Measurements from ENCODE around the gene SPHK1. TPM values are rescaled to one million over a fixed set of nuclear protein-coding genes. Genes with fewer than 3 reads are reported as not detected.

Gene SPHK1
- total RNA-seq, 1 donor from 2014 or later = 26.5 TPM

- DNase-seq (ENCODE audit: low spot score) = no peak
Measured at GRCh38 chr17:76383546-76384221, 725 bp upstream of the SPHK1 start.

- peak; percentile 93 for DNase-seq (ENCODE audit: low spot score)
Measured at GRCh38 chr17:76384987-76385891, 830 bp downstream of the SPHK1 start.

DNA sequence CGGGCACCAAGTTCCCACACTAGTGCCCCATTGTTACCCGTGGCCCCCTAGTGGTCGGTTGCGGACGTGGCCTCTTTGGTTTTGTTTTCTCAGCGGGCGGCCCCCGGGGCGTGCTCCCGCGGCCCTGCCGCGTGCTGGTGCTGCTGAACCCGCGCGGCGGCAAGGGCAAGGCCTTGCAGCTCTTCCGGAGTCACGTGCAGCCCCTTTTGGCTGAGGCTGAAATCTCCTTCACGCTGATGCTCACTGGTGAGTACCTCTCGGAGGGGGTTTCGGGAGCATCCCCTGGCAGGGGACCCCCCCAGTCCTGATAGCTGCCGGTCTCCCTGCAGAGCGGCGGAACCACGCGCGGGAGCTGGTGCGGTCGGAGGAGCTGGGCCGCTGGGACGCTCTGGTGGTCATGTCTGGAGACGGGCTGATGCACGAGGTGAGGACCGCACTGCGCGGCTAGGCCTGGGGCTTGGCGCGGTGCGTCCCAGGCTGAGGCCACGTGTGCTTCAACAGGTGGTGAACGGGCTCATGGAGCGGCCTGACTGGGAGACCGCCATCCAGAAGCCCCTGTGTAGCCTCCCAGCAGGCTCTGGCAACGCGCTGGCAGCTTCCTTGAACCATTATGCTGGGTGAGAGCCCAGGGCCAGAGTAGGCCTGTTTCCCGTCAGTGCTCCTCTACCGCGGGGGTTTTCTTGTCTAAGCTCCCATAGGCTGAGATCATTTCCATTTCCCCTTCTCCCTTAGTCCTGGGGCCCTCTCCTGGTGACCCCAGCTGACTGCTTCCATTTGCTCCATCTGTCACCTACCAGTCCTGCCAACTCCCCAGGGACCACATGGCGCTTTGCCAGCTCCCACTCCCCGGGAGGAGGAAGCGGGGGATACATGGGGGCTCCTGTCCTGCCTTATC lies 1.7 kb downstream of the SPHK1 start:
- peak; percentile 94 for DNase-seq (ENCODE audit: low spot score)

DNA sequence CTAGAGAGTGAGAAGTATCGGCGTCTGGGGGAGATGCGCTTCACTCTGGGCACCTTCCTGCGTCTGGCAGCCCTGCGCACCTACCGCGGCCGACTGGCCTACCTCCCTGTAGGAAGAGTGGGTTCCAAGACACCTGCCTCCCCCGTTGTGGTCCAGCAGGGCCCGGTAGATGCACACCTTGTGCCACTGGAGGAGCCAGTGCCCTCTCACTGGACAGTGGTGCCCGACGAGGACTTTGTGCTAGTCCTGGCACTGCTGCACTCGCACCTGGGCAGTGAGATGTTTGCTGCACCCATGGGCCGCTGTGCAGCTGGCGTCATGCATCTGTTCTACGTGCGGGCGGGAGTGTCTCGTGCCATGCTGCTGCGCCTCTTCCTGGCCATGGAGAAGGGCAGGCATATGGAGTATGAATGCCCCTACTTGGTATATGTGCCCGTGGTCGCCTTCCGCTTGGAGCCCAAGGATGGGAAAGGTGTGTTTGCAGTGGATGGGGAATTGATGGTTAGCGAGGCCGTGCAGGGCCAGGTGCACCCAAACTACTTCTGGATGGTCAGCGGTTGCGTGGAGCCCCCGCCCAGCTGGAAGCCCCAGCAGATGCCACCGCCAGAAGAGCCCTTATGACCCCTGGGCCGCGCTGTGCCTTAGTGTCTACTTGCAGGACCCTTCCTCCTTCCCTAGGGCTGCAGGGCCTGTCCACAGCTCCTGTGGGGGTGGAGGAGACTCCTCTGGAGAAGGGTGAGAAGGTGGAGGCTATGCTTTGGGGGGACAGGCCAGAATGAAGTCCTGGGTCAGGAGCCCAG lies 2.8 kb downstream of the SPHK1 start:
- no peak for DNase-seq (ENCODE audit: low spot score)

- no peak for DNase-seq (ENCODE audit: low spot score)
Measured at GRCh38 chr17:76388966-76389888, 4.8 kb downstream of the SPHK1 start.

DNA sequence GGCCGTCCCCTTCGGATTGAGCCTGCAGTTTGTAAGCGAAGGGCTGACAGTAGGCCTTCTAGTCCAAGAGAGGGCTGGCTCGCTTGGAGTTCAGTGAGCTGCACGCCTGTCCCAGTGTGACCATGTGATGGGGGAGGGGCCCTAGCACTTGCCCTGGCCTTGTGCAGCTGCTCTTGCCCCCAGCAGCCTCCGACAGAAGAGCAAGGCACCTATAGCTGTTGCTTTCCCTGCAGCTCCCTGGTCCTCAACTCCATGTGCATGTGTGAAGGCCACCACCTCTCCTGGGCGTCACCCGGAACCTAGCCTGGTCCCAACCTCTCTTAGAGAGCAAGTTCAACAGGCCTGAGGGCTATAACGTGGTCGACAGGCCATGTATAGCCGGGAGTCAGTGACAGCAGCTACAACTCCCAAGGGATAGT lies 5.6 kb downstream of the SPHK1 start:
- no peak for DNase-seq (ENCODE audit: low spot score)

DNA sequence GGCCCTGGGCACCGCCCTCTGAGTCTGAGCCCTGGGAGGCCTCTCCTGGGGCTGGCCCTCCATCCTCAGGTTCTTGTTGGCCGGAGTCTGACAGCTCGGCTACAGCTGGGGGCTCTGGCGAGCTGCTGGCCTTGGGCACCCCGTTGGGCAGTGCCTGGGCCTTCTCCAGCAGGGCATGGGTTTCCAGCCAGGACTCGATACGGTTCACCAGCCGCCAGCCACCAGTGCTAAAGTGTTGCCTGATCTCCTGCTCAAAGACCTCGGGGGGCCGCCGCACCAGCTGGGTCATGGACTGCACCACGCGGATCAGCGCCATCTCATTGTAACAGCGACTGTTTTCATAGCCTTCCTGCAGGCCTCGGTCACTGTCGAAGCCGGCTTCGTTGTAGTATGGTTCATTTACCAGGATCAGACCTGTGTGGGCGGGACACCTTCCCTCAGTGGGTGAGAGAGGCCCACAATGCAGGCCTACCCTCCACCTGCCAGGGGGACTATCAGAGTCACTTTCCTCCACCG lies 6.8 kb downstream of the SPHK1 start:
- DNase-seq (ENCODE audit: low spot score) = no peak

DNA sequence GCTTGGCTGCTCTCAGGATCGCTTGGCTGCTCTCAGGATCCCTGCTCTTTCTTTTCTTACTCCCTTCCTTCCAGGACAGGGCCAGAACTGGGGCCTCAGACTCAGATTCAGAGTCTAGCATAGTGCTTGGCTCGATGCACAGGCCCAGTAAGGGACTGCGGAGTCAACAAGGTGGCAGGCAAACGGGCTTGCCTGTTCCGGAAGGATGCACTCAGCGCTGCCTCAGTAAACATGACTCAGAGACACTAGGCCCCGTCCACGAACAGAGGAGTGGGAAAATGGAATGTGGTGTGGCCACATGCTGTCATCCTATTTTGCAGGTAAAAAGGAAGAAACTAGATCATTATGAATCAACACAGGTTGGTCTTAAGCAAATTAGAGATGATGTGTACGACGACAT lies 9.8 kb downstream of the SPHK1 start:
- no peak for DNase-seq (ENCODE audit: low spot score)

DNA sequence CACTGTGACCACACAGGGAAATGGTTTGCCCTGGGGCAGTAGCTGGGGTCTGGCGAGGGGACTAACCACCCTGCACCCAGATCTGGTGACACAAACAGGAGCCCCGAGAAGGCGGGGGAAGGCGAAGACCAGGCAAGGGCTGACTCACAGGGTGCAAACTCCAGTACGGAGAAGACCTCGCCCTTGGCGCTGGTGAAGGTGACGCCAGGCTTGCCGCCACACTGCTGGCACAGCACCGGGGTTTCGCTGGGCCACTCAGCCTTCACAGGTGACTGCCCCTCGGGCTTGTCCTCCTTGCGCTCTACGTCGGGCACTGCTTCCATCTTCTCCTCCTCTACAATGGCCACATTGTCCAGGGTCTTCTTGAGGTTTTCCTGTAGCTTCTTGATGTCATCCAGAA lies 11.6 kb downstream of the SPHK1 start:
- no peak for DNase-seq (ENCODE audit: low spot score)

GRCh38 chr17:76397184-76397583 lies 12.8 kb downstream of the SPHK1 start:
- no peak for DNase-seq (ENCODE audit: low spot score)

GRCh38 chr17:76397687-76398522 lies 13.5 kb downstream of the SPHK1 start:
- DNase-seq (ENCODE audit: low spot score) = no peak

DNA sequence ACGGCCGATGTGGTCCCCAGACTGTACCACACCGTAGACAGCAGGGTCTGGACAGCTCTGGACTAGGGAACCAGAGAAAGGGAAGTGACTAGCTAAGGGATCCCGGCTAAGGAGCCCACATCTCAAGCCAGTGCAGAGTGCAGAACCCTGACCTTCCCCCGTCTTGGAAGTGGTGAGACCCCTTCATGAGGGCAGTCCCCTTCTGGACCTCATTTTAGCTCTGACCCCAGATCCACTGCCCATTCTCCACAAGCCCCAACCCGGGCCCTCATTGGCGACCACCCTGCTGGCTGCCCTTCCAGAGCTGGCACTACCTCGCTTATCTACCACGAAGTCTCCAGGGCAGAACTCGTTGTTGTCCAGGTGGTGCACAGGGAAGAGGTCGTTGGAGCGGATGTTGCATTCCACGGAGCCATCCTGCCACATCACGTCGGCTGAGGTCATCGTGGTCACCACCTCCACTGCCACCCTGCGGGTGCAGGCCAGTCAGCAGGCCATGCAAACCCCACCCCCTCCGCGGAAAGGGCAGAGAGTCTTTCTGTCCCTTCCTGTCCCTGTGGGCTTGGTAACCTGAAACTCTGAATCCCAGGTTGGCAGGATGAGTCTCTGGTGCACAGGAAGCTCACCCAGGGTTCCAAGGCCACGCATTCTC lies 14.2 kb downstream of the SPHK1 start:
- DNase-seq (ENCODE audit: low spot score) = no peak

- DNase-seq (ENCODE audit: low spot score) = no peak
Measured at GRCh38 chr17:76399175-76400172, 15.1 kb downstream of the SPHK1 start.

DNA sequence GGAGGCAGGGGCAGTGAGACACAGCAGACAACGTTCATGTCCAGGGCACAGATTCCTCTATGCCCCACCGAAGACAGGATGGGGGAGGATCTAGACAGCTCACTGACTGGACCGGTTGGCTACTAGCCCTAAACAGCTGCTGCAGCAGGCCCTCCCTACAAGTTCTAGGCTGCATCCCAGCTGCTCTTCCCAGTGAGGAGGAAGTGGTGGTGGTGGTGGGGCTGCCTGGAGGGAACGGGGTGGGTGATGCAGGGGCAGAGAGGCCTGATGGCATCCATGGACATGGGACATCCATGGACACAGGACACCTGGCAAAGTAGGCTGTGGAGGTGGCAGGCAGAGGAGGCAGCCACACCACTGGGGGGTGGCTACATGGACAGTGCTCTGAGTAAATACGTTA lies 18.3 kb downstream of the SPHK1 start:
- no peak for DNase-seq (ENCODE audit: low spot score)

DNA sequence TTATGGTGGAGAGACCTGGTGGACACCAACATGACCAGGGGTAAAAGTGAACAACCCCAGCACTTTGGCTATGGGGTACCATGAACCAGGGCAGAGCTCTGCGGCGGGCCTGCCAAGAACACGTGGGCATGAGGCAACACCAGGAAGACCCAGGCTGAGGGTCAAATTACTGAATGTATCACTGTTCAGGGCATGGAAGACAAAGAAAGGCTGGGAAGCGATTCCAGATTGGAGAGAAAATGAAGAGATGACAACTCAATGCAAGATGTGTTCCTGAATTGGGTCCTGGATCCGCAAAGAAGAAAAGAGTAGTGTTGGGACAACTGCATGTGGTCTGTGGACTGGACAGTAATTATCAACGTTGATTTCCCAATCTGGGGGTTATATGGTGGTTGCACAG lies 19.8 kb downstream of the SPHK1 start:
- no peak for DNase-seq (ENCODE audit: low spot score)

GRCh38 chr17:76404976-76405563 lies 20.7 kb downstream of the SPHK1 start:
- DNase-seq (ENCODE audit: low spot score) = no peak
